Measurements from ENCODE around the gene TUBA1C.
A peak's percentile ranks its signal among the peaks of the same experiment; 100 is the strongest.
"Not testable (repeated sequence)": the region's sequence is repeated elsewhere in the genome, so short reads cannot be mapped to it uniquely, and the experiment has no call there.

Gene TUBA1C

DNA sequence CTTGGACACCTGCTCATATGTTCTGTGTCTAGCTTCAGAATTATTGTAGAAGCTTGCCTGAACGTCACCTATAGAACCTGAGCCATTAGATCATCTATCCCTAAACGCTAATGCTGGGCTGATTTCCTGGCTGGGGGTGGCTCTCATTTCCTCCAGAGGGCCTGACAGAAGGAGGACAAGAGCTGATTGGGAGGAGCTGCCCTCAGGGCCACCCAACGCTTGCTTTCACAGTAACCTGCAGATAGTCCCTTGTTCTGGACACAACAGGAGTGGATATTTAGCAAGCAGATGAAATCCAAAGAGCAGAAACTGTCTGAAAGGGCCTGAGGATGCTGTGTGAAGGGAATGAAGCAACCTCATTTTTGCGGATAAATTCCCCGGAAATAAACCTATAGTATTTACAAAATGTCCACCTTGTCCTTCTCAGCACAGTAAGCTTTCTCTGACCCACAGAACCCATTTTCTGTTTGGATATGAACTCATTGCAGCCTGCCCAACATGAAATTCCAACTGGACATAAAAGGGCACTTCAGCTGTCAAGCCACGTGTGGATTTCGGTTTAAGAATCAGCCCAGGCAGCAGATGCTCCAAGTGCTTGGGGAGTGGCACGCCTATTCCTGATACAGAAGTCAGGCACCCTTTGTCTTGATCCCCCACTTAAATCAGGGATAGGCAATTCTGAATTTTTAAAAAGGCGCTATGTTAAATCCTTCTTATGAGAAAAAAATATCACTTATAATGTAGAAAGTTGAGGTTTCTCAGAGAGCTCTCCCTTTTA, 32.8 kb upstream of the TUBA1C start:
- Histone ChIP-seq H3K9me3 (replicated peaks; ENCODE audit: low read length) (no peaks in the 10 kb centered on the region), H3K9ac (ENCODE audit: low read depth, low read length) (peak overlapping the region; percentile 78), H3K4me2 (ENCODE audit: low read length) (peak overlapping the region; percentile 71), H3K27me3 (ENCODE audit: control insufficient read depth, insufficient read depth, low read length) (no peaks in the 10 kb centered on the region), H3K36me3 (ENCODE audit: insufficient read depth, low read length) (no peaks in the 10 kb centered on the region), H3K4me1 (ENCODE audit: control insufficient read depth, insufficient read depth, low read length) (peaks cover 27% of the 10 kb centered on the region), H3K4me3 (ENCODE audit: low read length) (peak overlapping the region; percentile 52)

DNA sequence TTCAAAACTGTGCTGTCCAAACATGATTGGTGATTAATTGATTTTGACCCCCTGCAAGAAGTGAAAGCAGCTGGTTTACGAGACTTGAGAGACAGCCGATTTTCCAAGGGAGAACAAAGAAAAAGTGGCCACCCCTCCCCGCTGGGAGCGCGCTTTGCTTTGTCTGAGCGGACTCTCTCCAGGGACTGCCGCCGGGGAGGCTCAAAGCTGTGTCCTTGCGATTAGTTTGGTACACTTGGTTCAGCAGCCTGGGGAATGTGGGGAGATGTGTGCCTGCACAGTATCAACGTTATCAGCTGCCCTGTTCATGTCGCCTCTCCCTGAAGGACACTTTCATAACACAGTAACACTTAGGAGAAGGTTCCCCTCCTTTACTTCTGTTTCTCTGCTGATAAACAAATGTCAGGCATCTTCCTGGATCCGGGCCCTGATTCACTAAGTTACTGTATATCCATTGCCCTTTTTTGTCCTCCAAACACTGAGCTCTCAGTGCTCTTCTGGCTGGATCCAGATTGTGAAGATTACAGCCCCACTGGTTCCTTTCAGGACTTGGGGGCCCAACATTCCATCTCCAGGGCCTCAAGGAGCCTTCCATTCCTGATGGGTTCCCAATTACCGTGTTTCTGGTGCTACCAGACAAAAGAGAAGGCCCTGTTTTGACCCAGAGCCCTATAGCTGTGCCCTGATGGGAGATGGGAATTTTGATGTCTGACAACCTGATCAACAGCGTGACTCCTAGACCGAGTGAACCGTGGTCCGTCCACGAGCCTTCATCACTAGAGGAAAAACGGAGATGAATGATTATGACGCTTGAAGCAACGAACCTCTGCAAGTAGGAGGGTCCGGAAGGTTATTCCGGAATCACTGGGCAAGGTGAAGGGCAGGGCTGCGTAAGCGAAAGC, 31.7 kb upstream of the TUBA1C start:
- Histone ChIP-seq H3K4me3 (ENCODE audit: low read length) (peak overlapping the region; percentile 52), H3K9ac (ENCODE audit: low read depth, low read length) (peak overlapping the region; percentile 78)

DNA sequence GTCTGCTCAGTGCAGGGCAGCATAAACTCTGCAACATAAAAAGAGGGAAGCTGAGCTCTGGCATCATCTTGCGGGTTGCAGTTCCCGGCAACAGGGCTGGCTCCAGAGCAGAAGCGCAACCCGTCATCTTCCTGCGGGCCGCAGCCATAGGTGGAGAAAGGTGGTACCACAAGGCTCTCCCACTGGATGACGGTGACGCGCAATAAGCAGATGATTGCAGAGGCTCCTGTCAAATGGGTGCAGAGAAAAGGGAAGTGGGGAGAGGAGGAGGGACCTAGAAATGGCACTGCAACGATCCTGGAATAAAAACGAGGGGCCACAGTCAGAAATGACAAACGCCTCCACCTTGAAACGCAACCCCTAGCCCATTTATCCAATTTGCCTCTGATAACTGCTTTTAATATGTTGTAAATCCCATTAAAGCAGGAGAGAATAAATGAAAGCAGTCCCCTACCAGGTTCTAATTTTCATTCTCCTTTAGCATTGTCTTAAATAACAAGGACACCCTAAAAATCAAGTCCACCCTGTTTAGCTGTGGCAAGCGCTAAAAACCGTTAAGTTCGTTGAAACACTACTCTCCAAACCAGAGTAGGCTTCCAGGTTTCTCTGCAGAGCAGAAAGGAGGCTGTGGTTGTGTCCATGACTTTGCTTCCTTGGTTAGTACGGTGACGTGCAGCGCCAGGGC, 30.9 kb upstream of the TUBA1C start:
- peaks cover 27% of the 10 kb centered on the region for H3K4me1 ChIP-seq (ENCODE audit: control insufficient read depth, insufficient read depth, low read length)
- H3K27me3 ChIP-seq (ENCODE audit: control insufficient read depth, insufficient read depth, low read length), result no peaks in the 10 kb centered on the region
- H3K9me3 ChIP-seq (replicated peaks; ENCODE audit: low read length), result no peaks in the 10 kb centered on the region
- peak overlapping the region; percentile 80 for H3K4me2 ChIP-seq (ENCODE audit: low read length)
- peak overlapping the region; percentile 88 for H3K9ac ChIP-seq (ENCODE audit: low read depth, low read length)
- peak overlapping the region; percentile 54 for H3K4me3 ChIP-seq (ENCODE audit: low read length)
- H3K36me3 ChIP-seq (ENCODE audit: insufficient read depth, low read length), result no peaks in the 10 kb centered on the region

More for the DNA sequence above, 31.7 kb upstream of the TUBA1C start:
- H3K36me3 ChIP-seq (ENCODE audit: insufficient read depth, low read length), result no peaks in the 10 kb centered on the region
- peaks cover 27% of the 10 kb centered on the region for H3K4me1 ChIP-seq (ENCODE audit: control insufficient read depth, insufficient read depth, low read length)
- H3K27me3 ChIP-seq (ENCODE audit: control insufficient read depth, insufficient read depth, low read length), result no peaks in the 10 kb centered on the region
- no peaks in the 10 kb centered on the region for H3K9me3 ChIP-seq (replicated peaks; ENCODE audit: low read length)
- H3K4me2 ChIP-seq (ENCODE audit: low read length), result peak overlapping the region; percentile 71

DNA sequence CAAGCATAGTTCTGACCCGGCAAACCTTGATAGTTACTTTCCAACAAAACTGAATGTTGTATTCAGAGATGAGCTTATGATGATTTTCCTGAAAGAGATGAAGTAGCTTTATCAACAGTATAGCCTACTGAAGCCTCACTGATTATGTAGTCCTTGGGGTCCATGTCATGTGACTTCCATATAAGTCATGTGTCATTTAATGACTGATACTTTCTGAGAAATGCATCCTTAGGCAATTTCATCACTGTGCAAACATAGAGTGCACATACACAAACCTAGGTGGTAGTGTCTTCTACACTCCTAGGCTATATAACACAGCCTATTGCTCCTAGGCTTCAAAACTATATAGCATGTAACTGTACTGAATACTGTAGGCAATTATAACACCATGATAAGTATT, 28.5 kb upstream of the TUBA1C start:
- H3K4me1 ChIP-seq (ENCODE audit: control insufficient read depth, insufficient read depth, low read length), result peaks cover 27% of the 10 kb centered on the region
- H3K9ac ChIP-seq (ENCODE audit: low read depth, low read length), result no peak overlapping the region
- H3K4me3 ChIP-seq (ENCODE audit: low read length), result no peak overlapping the region
- H3K36me3 ChIP-seq (ENCODE audit: insufficient read depth, low read length), result no peaks in the 10 kb centered on the region
- H3K9me3 ChIP-seq (replicated peaks; ENCODE audit: low read length), result no peaks in the 10 kb centered on the region
- no peak overlapping the region for H3K4me2 ChIP-seq (ENCODE audit: low read length)
- no peaks in the 10 kb centered on the region for H3K27me3 ChIP-seq (ENCODE audit: control insufficient read depth, insufficient read depth, low read length)

DNA sequence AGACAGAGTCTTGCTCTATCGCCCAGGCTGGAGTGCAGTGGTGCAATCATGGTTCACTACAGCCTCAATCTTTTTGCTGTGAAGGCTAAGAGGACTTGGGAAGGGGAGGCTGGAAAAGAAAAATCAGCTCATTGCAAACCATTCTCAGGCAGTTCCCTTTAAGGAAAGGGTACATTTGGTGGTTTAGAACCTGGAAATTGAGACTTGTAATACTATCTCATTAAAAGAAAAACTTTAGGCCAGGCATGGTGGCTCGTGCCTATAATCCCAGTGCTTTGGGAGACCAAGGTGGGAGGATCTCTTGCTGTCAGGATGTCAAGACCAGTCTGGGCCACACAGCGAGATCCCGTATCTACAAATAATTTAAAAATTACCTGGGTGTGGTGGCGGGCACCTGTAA, 21.3 kb upstream of the TUBA1C start:
- Histone ChIP-seq H3K36me3 (ENCODE audit: insufficient read depth, low read length) (no peaks in the 10 kb centered on the region), H3K27me3 (ENCODE audit: control insufficient read depth, insufficient read depth, low read length) (no peaks in the 10 kb centered on the region), H3K4me3 (ENCODE audit: low read length) (no peak overlapping the region), H3K4me1 (ENCODE audit: control insufficient read depth, insufficient read depth, low read length) (peaks cover 28% of the 10 kb centered on the region), H3K4me2 (ENCODE audit: low read length) (no peak overlapping the region), H3K9ac (ENCODE audit: low read depth, low read length) (peak overlapping the region; percentile 69), H3K9me3 (replicated peaks; ENCODE audit: low read length) (no peaks in the 10 kb centered on the region)

- Histone ChIP-seq H3K4me2 (ENCODE audit: low read length) (peak overlapping the region; percentile 56), H3K36me3 (ENCODE audit: insufficient read depth, low read length) (no peaks in the 10 kb centered on the region), H3K9ac (ENCODE audit: low read depth, low read length) (peak overlapping the region; percentile 69), H3K27me3 (ENCODE audit: control insufficient read depth, insufficient read depth, low read length) (no peaks in the 10 kb centered on the region), H3K9me3 (replicated peaks; ENCODE audit: low read length) (no peaks in the 10 kb centered on the region), H3K4me1 (ENCODE audit: control insufficient read depth, insufficient read depth, low read length) (peaks cover 28% of the 10 kb centered on the region), H3K4me3 (ENCODE audit: low read length) (peak overlapping the region; percentile 32)
Measured at GRCh38 chr12:49244176-49244575, 20.7 kb upstream of the TUBA1C start.

- no peaks in the 10 kb centered on the region for H3K36me3 ChIP-seq (ENCODE audit: insufficient read depth, low read length)
- H3K4me1 ChIP-seq (ENCODE audit: control insufficient read depth, insufficient read depth, low read length), result no peaks in the 10 kb centered on the region
- no peaks in the 10 kb centered on the region for H3K9me3 ChIP-seq (replicated peaks; ENCODE audit: low read length)
- H3K27me3 ChIP-seq (ENCODE audit: control insufficient read depth, insufficient read depth, low read length), result no peaks in the 10 kb centered on the region
- H3K4me3 ChIP-seq (ENCODE audit: low read length), result no peak overlapping the region
- H3K4me2 ChIP-seq (ENCODE audit: low read length), result no peak overlapping the region
- H3K9ac ChIP-seq (ENCODE audit: low read depth, low read length), result no peak overlapping the region
Measured at GRCh38 chr12:49251357-49251756, 13.5 kb upstream of the TUBA1C start.

DNA sequence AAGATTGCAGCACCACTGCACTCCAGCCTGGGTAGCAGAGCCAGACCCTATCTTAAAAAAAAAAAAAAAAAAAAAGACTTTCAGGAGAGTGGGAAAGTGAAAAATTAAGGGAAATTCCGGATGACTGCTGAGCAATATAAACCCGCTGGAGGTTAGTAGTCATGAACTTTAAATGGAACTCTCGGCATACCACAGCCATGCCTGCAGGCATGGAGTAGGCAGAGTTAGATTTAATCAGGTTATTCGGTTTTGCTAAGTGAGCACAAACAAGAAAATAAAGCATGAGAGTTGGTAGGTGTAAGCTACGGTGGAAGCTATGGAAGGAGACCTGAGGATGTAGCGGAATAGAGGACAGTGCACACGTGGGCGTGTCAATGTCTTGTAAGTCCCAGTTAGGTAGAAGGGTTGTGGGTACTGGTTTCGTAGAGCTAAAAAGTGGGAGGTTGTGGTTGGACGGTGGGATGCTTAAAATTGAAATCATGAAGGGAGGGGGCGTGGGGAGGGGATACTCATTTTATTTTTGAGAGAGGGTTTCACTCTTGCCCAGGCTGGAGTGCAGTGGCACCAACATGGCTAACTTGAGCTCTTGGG, 11.8 kb upstream of the TUBA1C start:
- Histone ChIP-seq H3K9ac (ENCODE audit: low read depth, low read length) (no peak overlapping the region), H3K4me1 (ENCODE audit: control insufficient read depth, insufficient read depth, low read length) (no peaks in the 10 kb centered on the region), H3K4me2 (ENCODE audit: low read length) (no peak overlapping the region), H3K36me3 (ENCODE audit: insufficient read depth, low read length) (no peaks in the 10 kb centered on the region), H3K4me3 (ENCODE audit: low read length) (no peak overlapping the region), H3K27me3 (ENCODE audit: control insufficient read depth, insufficient read depth, low read length) (no peaks in the 10 kb centered on the region), H3K9me3 (replicated peaks; ENCODE audit: low read length) (no peaks in the 10 kb centered on the region)

GRCh38 chr12:49255456-49255855, 9.4 kb upstream of the TUBA1C start:
- H3K27me3 ChIP-seq (ENCODE audit: control insufficient read depth, insufficient read depth, low read length); H3K36me3 ChIP-seq (ENCODE audit: insufficient read depth, low read length); H3K9ac ChIP-seq (ENCODE audit: low read depth, low read length); H3K4me3 ChIP-seq (ENCODE audit: low read length); H3K4me2 ChIP-seq (ENCODE audit: low read length); H3K9me3 ChIP-seq (replicated peaks; ENCODE audit: low read length): not testable (repeated sequence)
- peaks cover 12% of the 10 kb centered on the region for H3K4me1 ChIP-seq (ENCODE audit: control insufficient read depth, insufficient read depth, low read length)

DNA sequence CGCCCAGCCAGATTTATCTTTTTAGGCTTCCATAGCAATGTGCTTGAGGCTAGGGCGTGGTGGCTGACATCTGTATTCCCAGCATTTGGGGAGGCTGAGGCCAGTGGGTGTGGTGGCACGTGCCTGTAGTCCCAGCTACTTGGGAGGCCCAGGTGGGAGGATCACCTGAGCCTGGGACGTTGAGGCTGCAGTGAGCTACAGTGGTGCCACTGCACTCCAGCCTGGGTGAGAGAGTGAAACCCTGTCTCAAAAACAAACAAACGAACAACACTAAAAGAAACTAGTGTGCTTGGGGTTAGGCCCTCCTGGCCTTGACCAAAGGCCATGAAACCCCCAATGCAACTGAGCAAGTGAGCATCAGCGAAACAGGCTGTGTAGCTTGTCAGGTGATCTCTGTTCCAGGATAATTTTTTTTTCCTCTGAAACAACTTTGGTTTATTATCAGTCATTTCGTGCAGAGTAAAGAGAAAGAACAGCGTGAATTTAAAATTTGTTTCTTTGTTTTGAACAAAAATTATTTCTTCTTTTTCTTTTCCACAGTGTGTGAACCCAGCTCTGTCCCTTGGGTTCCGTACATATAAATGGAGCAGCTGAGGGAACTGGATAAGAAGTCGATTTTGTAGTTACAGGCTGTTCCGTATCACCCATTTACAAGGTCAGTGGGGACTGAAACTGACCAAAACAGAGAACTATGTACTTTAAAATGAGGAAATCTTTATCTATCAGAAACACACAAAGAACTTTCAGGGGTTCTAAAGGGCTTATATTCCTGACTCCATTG, 8.8 kb upstream of the TUBA1C start:
- no peaks in the 10 kb centered on the region for H3K36me3 ChIP-seq (ENCODE audit: insufficient read depth, low read length)
- no peak overlapping the region for H3K4me2 ChIP-seq (ENCODE audit: low read length)
- no peak overlapping the region for H3K9ac ChIP-seq (ENCODE audit: low read depth, low read length)
- H3K27me3 ChIP-seq (ENCODE audit: control insufficient read depth, insufficient read depth, low read length), result no peaks in the 10 kb centered on the region
- H3K4me1 ChIP-seq (ENCODE audit: control insufficient read depth, insufficient read depth, low read length), result peaks cover 18% of the 10 kb centered on the region
- H3K9me3 ChIP-seq (replicated peaks; ENCODE audit: low read length), result no peaks in the 10 kb centered on the region
- no peak overlapping the region for H3K4me3 ChIP-seq (ENCODE audit: low read length)
